Esophagus muscularis mucosa (tissue), 4 donors: Measurements from ENCODE around the gene LGR4.

Source experiments
- CTCF ChIP-seq, 3 experiments: fragments of 200-600 bp in 2 of 3; fragments of 450-650 bp in 1 of 3; sonication (generic) in 2 of 3; IDR thresholded peaks; one replicate each; pipeline ENCODE4 v1.5.1; 2017 to 2019; ENCODE audit warnings: antibody characterized with exemption in 3 of 3, mild to moderate bottlenecking in 2 of 3, moderate library complexity in 1 of 3
- EP300 ChIP-seq: sonication (generic); formaldehyde crosslinking; IDR thresholded peaks from one replicate; pipeline ENCODE4 v1.6.1; 2017; ENCODE audit warnings: antibody characterized with exemption
- POLR2A ChIP-seq: fragments of 450-650 bp; IDR thresholded peaks from one replicate; pipeline ENCODE4 v1.6.1; 2017; ENCODE audit warnings: antibody characterized with exemption, moderate library complexity, mild to moderate bottlenecking, low read depth
- POLR2AphosphoS5 ChIP-seq, 2 donors: sonication (generic); formaldehyde crosslinking; IDR thresholded peaks; one replicate each; pipeline ENCODE4 v1.6.1; 2017; ENCODE audit warnings: antibody characterized with exemption in 2 of 2

- TF ChIP-seq CTCF (IDR thresholded peaks at IDR 0.05), result no peak
- no peak for TF ChIP-seq POLR2AphosphoS5 (IDR thresholded peaks at IDR 0.05)
- TF ChIP-seq POLR2A, result no peak
- TF ChIP-seq EP300, result no peak
Measured at GRCh38 chr11:27392278-27393114, 80.1 kb downstream of the LGR4 start.
